NK-92 treated with Interleukin-12 subunit alpha and Interleukin-12 subunit beta, amount 100 ng/mL, for 24 hours (cell line): ENCODE measurements around the gene NEU2.
A peak's percentile ranks its signal among the peaks of the same experiment; 100 is the strongest.
"Not testable (repeated sequence)": the region's sequence is repeated elsewhere in the genome, so short reads cannot be mapped to it uniquely, and the experiment has no call there.

Source experiments
- DNase-seq: peaks from one replicate; lab custom pipeline; 2025; lab: John Stamatoyannopoulos, UW

NEU2 gene

GRCh38 chr2:233056961-233057605 lies 24.6 kb downstream of the NEU2 start:
- no peak for DNase-seq

- DNase-seq, result no peak
These were observed 26.5 kb downstream of the NEU2 start for GRCh38 chr2:233058717-233059546.

GRCh38 chr2:233059547-233059796 lies 27.0 kb downstream of the NEU2 start:
- no peak for DNase-seq

GRCh38 chr2:233059797-233060500 lies 27.5 kb downstream of the NEU2 start, which contains the start of gene INPP5D:
INPP5D (plus strand) TSS chr2:233060342; CDS start chr2:233060479, 137 bp downstream.
- DNase-seq, result peak; percentile 70

GRCh38 chr2:233060501-233060979 lies 28.1 kb downstream of the NEU2 start:
- DNase-seq, result no peak

GRCh38 chr2:233060980-233061590 lies 28.6 kb downstream of the NEU2 start:
- DNase-seq, result peak; percentile 52

- DNase-seq, result peak; percentile 67
These were observed 29.3 kb downstream of the NEU2 start for GRCh38 chr2:233061591-233062450.

- DNase-seq, result no peak
These were observed 30.0 kb downstream of the NEU2 start for GRCh38 chr2:233062451-233062850.

- DNase-seq, result no peak
These were observed 30.4 kb downstream of the NEU2 start for GRCh38 chr2:233062946-233063268.

GRCh38 chr2:233063269-233063975 lies 30.9 kb downstream of the NEU2 start:
- no peak for DNase-seq

- no peak for DNase-seq
These were observed 31.5 kb downstream of the NEU2 start for GRCh38 chr2:233063976-233064411.

GRCh38 chr2:233064530-233065199 lies 32.2 kb downstream of the NEU2 start:
- DNase-seq, result no peak

GRCh38 chr2:233065200-233065589 lies 32.7 kb downstream of the NEU2 start:
- DNase-seq, result not testable (repeated sequence)

GRCh38 chr2:233065954-233066470 lies 33.5 kb downstream of the NEU2 start:
- DNase-seq, result no peak

GRCh38 chr2:233068762-233069418 lies 36.4 kb downstream of the NEU2 start:
- DNase-seq, result no peak

- DNase-seq, result no peak
These were observed 40.4 kb downstream of the NEU2 start for GRCh38 chr2:233072838-233073237.

- no peak for DNase-seq
These were observed 41.6 kb downstream of the NEU2 start for GRCh38 chr2:233074106-233074505.

GRCh38 chr2:233075141-233075965 lies 42.9 kb downstream of the NEU2 start:
- no peak for DNase-seq

- no peak for DNase-seq
These were observed 43.5 kb downstream of the NEU2 start for GRCh38 chr2:233075966-233076339.
